HCT116 (cell line): ENCODE data around the gene ACOT7. TPM values are rescaled to one million over a fixed set of nuclear protein-coding genes. Genes with fewer than 3 reads are reported as not detected.

Experiments
- ATAC-seq: fragments of 200-7000 bp; cut with Tn5 transposase; 2 replicates; pipeline ENCODE4 v1.9.1; 2020; ENCODE audit warnings: mild to moderate bottlenecking, moderate library complexity
- BruUV-seq: library from RNA; stranded (reverse); fragments of 400-500 nt; replicated peaks from 2 replicates; lab custom pipeline; 2021; lab: Mats Ljungman, UMichigan
- CTCF ChIA-PET: fragments of 300-600 bp; sonication (Branson Sonifier 250); formaldehyde crosslinking; loops from one replicate; lab custom pipeline; 2021; ENCODE audit warnings: antibody characterized with exemption; lab: Charles Lee
- POLR2A ChIA-PET: fragments of 300-600, 350-600 bp; sonication (Branson Sonifier 250); formaldehyde crosslinking; loops from one replicate; lab custom pipeline; 2021; ENCODE audit warnings: antibody characterized with exemption; lab: Charles Lee
- RAD21 ChIA-PET, 2 experiments: fragments of 300-600 bp; sonication (Branson Sonifier 250); formaldehyde crosslinking; loops; one replicate each; lab custom pipeline; 2023; ENCODE audit warnings: low total read pairs in 2 of 2; ENCODE audit not compliant: uncharacterized antibody in 2 of 2, unreplicated experiment in 2 of 2, low non-redundant PET in 1 of 2; lab: Charles Lee
- DNase-seq: peaks from one replicate; pipeline ENCODE4 v3.0.0-alpha.2; 2010; ENCODE audit warnings: low read depth, low spot score
- H2AFZ ChIP-seq: fragments of 200-600 bp; shearing (Covaris generic), sonication (generic); 2 replicates; pipeline ENCODE4 v1.6.1; 2017; ENCODE audit warnings: low read depth, mixed run types, mixed read lengths, antibody characterized with exemption, low read length; ENCODE audit not compliant: poor library complexity, severe bottlenecking
- H3K27ac ChIP-seq: 2 replicates; pipeline ENCODE4 v1.5.1; 2012; ENCODE audit warnings: low read depth, low read length
- H3K27me3 ChIP-seq: fragments of 200-600 bp; sonication (generic); 2 replicates; pipeline ENCODE4 v1.6.1; 2016; ENCODE audit warnings: mixed run types, low read length, mixed read lengths; ENCODE audit not compliant: insufficient read depth
- H3K36me3 ChIP-seq, 2 experiments: fragments of 200-500 bp in 1 of 2; fragments of 200-600 bp in 1 of 2; sonication (Bioruptor generic) in 1 of 2; sonication (generic) in 1 of 2; 2 replicates each; pipeline versions ENCODE4 v1.5.1 to v1.6.1; 2014 to 2016; ENCODE audit warnings: low read length in 2 of 2, inconsistent platforms in 1 of 2, mixed read lengths in 1 of 2, mixed run types in 1 of 2; ENCODE audit not compliant: insufficient read depth in 2 of 2, control insufficient read depth in 1 of 2
- H3K4me1 ChIP-seq, 2 experiments: fragments of 200-600 bp in 1 of 2; sonication (generic) in 1 of 2; 2 replicates each; pipeline versions ENCODE4 v1.5.1 to v1.6.1; 2012 to 2017; ENCODE audit warnings: low read length in 2 of 2, inconsistent platforms in 1 of 2, mild to moderate bottlenecking in 1 of 2, mixed read lengths in 1 of 2, mixed run types in 1 of 2, moderate library complexity in 1 of 2; ENCODE audit not compliant: insufficient read depth in 2 of 2, control insufficient read depth in 1 of 2
- H3K4me2 ChIP-seq: fragments of 200-600 bp; sonication (generic); 2 replicates; pipeline ENCODE4 v1.6.1; 2017; ENCODE audit warnings: mixed run types, low read length, mixed read lengths
- H3K4me3 ChIP-seq, 2 experiments: fragments of 200-600 bp in 1 of 2; sonication (generic) in 1 of 2; replicated peaks in 1 of 2; 2 replicates each; pipeline ENCODE4 v1.5.1; 2011 to 2016; ENCODE audit warnings: low read length in 2 of 2, control low read depth in 1 of 2, low read depth in 1 of 2, mild to moderate bottlenecking in 1 of 2, mixed read lengths in 1 of 2, mixed run types in 1 of 2
- H3K79me2 ChIP-seq: fragments of 200-600 bp; sonication (generic); 2 replicates; pipeline ENCODE4 v1.6.1; 2017; ENCODE audit warnings: mild to moderate bottlenecking, mixed run types, low read length, moderate library complexity, mixed read lengths; ENCODE audit not compliant: insufficient read depth
- H3K9ac ChIP-seq: fragments of 200-600 bp; sonication (generic); 2 replicates; pipeline ENCODE4 v1.6.1; 2016; ENCODE audit warnings: low read length, mixed read lengths
- H3K9me2 ChIP-seq: fragments of 200-600 bp; sonication (generic), shearing (Covaris generic); 2 replicates; pipeline ENCODE4 v1.6.1; 2017; ENCODE audit warnings: mixed run types, mild to moderate bottlenecking, moderate library complexity; ENCODE audit not compliant: insufficient read depth
- H3K9me3 ChIP-seq, 2 experiments: fragments of 200-500 bp in 1 of 2; fragments of 200-600 bp in 1 of 2; sonication (Bioruptor generic) in 1 of 2; sonication (generic) in 1 of 2; 2 replicates each; pipeline ENCODE4 v1.6.1; 2014 to 2017; ENCODE audit warnings: low read length in 2 of 2, mixed read lengths in 2 of 2, inconsistent platforms in 1 of 2, low read depth in 1 of 2, mild to moderate bottlenecking in 1 of 2, mixed run types in 1 of 2, moderate library complexity in 1 of 2; ENCODE audit not compliant: control insufficient read depth in 1 of 2, insufficient read depth in 1 of 2
- H4K20me1 ChIP-seq: fragments of 200-600 bp; sonication (generic), shearing (Covaris generic); 2 replicates; pipeline ENCODE4 v1.6.1; 2017; ENCODE audit warnings: mixed run types, mild to moderate bottlenecking, moderate library complexity; ENCODE audit not compliant: insufficient read depth
- EZH2phosphoT487 ChIP-seq: fragments of 200-600 bp; IDR thresholded peaks from 2 replicates; pipeline ENCODE4 v1.6.1; 2018; ENCODE audit warnings: antibody characterized with exemption, borderline replicate concordance
- POLR2A ChIP-seq: IDR thresholded peaks from 2 replicates; pipeline ENCODE4 v1.7.0; 2011; ENCODE audit warnings: borderline replicate concordance; ENCODE audit not compliant: insufficient read depth, insufficient read length; ENCODE audit errors: extremely low read depth
- RAD21 ChIP-seq: IDR thresholded peaks from 2 replicates; pipeline ENCODE4 v1.6.1; 2012; ENCODE audit warnings: low read depth, mild to moderate bottlenecking
- SIN3A ChIP-seq: IDR thresholded peaks from 2 replicates; pipeline ENCODE4 v1.6.1; 2012; ENCODE audit warnings: low read depth
- SRF ChIP-seq: IDR thresholded peaks from 2 replicates; pipeline ENCODE4 v1.6.1; 2012; ENCODE audit warnings: low read depth
- TCF7L2 ChIP-seq: IDR thresholded peaks from 2 replicates; pipeline ENCODE4 v1.7.0; 2011; ENCODE audit warnings: borderline replicate concordance, inconsistent platforms; ENCODE audit not compliant: insufficient read depth, insufficient read length; ENCODE audit errors: extremely low read depth
- ZNF274 ChIP-seq: fragments of 200-500 bp; sonication (Bioruptor generic); IDR thresholded peaks from 2 replicates; pipeline ENCODE4 v1.6.1; 2014; ENCODE audit warnings: mild to moderate bottlenecking, low read depth, low read length, inconsistent platforms
- intact Hi-C: fragments of 100-400 bp; cut with micrococcal nuclease; formaldehyde crosslinking; loops from 2 replicates; pipeline ENCODE4 v1.10.0; 2022
- total RNA-seq: library from RNA; stranded (reverse); gene quantifications from one replicate; pipeline ENCODE4 v1.2.1, GENCODE V29; 2021; ENCODE audit not compliant: unreplicated experiment
- TF ChIP-seq, protein P1 (sequence below): IDR thresholded peaks from 2 replicates; pipeline ENCODE4 v1.6.1; 2011; ENCODE audit warnings: mild to moderate bottlenecking, low read length, moderate library complexity; ENCODE audit not compliant: insufficient replicate concordance; ENCODE audit errors: extremely low read depth
- TF ChIP-seq, protein P2 (sequence below): IDR thresholded peaks from 2 replicates; pipeline ENCODE4 v1.6.1; 2012; ENCODE audit warnings: low read depth
- TF ChIP-seq, protein P3 (sequence below): IDR thresholded peaks from 2 replicates; pipeline ENCODE4 v1.6.1; 2012

Gene ACOT7
- total RNA-seq, 1 experiment from 2014 or later: 162 TPM

DNA sequence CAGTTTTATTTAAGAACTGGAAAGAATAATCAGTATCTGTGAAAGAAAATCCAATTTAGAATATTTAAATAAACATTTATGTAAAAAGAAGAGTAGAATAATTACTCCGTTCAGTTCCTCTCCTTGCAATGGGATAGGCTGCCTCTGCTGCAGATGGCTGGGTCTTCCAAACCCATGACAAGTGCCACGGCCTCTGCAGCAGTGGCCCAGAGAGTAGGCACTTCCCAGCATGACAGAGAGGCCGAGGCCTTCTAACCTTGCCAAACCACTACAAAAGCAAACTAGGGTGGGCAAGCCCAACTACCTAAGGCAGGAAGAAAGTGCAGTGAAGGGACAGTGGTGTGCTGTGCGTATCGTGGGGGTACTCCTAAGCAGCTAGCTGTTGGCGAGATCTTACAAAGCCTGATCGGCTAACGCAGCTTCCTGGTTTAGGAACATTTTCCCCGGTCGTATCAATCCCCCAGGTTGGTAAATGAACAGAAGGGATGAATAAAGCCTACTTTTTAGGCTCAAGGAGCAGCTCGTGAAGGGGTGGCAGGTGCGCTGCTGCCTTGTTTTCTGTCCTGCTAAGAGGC, 172.3 kb downstream of the ACOT7 start:
- H2AFZ ChIP-seq: no peak overlapping the region
- no TSS peak for BruUV-seq
- no peaks in the 10 kb centered on the region; the same call in 1 of the 2 replicates for H4K20me1 ChIP-seq
- H3K4me2 ChIP-seq: peak overlapping the region; percentile 80
- RAD21 ChIA-PET: no interaction called here
- peak overlapping the region; percentile 89 for H3K27ac ChIP-seq
- no peaks in the 10 kb centered on the region for H3K9me3 ChIP-seq
- no peak for ATAC-seq
- POLR2A ChIA-PET: interaction anchor here (1.2 to 1.6 kb wide), 5 partner anchors 10 to 17 kb away, joined by 3 to 11 read pairs (median 4); partner anchors contain the start of gene RNF207
- peaks cover 4 to 34% of the 10 kb centered on the region in 2 experiments; a peak in 2 of 4 replicates for H3K36me3 ChIP-seq
- no peak overlapping the region for H3K4me3 ChIP-seq
- intact Hi-C loops: no loop called here
- H3K9me2 ChIP-seq: no peaks in the 10 kb centered on the region
- DNase-seq: no peak
- H3K27me3 ChIP-seq: no peaks in the 10 kb centered on the region
- TF ChIP-seq EZH2phosphoT487 (no peak), SRF (no peak)
- TF ChIP-seq, protein P1, sequence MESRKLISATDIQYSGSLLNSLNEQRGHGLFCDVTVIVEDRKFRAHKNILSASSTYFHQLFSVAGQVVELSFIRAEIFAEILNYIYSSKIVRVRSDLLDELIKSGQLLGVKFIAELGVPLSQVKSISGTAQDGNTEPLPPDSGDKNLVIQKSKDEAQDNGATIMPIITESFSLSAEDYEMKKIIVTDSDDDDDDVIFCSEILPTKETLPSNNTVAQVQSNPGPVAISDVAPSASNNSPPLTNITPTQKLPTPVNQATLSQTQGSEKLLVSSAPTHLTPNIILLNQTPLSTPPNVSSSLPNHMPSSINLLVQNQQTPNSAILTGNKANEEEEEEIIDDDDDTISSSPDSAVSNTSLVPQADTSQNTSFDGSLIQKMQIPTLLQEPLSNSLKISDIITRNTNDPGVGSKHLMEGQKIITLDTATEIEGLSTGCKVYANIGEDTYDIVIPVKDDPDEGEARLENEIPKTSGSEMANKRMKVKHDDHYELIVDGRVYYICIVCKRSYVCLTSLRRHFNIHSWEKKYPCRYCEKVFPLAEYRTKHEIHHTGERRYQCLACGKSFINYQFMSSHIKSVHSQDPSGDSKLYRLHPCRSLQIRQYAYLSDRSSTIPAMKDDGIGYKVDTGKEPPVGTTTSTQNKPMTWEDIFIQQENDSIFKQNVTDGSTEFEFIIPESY: no peak
- H3K4me1 ChIP-seq: peaks cover 76 to 85% of the 10 kb centered on the region in 2 experiments
- peaks cover 37% of the 10 kb centered on the region for H3K79me2 ChIP-seq
- H3K9ac ChIP-seq: peak overlapping the region; percentile 67
- CTCF ChIA-PET: interaction anchor here (0.8 to 6.5 kb wide), 2 partner anchors 16 to 17 kb away, joined by 3 to 44 read pairs; partner anchors contain the start of gene RNF207

GRCh38 chr1:6220236-6220635, 173.3 kb downstream of the ACOT7 start:
- Histone ChIP-seq H2AFZ (no peak overlapping the region), H3K27me3 (no peaks in the 10 kb centered on the region), H3K4me1 (peaks cover 66 to 74% of the 10 kb centered on the region in 2 experiments), H3K9me2 (no peaks in the 10 kb centered on the region), H3K4me3 (peak overlapping the region; percentile 12 to 34; a peak in 2 of 4 replicates), H3K9me3 (no peaks in the 10 kb centered on the region), H4K20me1 (no peaks in the 10 kb centered on the region; the same call in 1 of the 2 replicates), H3K36me3 (peaks cover 4 to 40% of the 10 kb centered on the region in 2 experiments; a peak in 2 of 4 replicates), H3K9ac (peak overlapping the region; percentile 67), H3K4me2 (peak overlapping the region; percentile 80), H3K79me2 (peaks cover 28% of the 10 kb centered on the region; the same call in 1 of the 2 replicates), H3K27ac (peak overlapping the region; percentile 89)
- ChIA-PET POLR2A (interaction anchor here (0.6 to 1.6 kb wide), 5 partner anchors 11 to 20 kb away, joined by 3 to 11 read pairs (median 4); partner anchors contain the start of gene RNF207), CTCF (interaction anchor here (0.8 to 6.5 kb wide), 2 partner anchors 15 to 18 kb away, joined by 3 to 44 read pairs; partner anchors contain the start of gene RNF207), RAD21 (no interaction called here)
- intact Hi-C loops: no loop called here
- DNase-seq (peak; percentile 93), ATAC-seq (peak; percentile 87)
- no TSS peak for BruUV-seq
- TF ChIP-seq POLR2A (no peak), SIN3A (peak; percentile 98), TCF7L2 (no peak), RAD21 (peak; percentile 46; the same call in 1 of the 2 replicates), ZNF274 (no peak)
- TF ChIP-seq, protein P2, sequence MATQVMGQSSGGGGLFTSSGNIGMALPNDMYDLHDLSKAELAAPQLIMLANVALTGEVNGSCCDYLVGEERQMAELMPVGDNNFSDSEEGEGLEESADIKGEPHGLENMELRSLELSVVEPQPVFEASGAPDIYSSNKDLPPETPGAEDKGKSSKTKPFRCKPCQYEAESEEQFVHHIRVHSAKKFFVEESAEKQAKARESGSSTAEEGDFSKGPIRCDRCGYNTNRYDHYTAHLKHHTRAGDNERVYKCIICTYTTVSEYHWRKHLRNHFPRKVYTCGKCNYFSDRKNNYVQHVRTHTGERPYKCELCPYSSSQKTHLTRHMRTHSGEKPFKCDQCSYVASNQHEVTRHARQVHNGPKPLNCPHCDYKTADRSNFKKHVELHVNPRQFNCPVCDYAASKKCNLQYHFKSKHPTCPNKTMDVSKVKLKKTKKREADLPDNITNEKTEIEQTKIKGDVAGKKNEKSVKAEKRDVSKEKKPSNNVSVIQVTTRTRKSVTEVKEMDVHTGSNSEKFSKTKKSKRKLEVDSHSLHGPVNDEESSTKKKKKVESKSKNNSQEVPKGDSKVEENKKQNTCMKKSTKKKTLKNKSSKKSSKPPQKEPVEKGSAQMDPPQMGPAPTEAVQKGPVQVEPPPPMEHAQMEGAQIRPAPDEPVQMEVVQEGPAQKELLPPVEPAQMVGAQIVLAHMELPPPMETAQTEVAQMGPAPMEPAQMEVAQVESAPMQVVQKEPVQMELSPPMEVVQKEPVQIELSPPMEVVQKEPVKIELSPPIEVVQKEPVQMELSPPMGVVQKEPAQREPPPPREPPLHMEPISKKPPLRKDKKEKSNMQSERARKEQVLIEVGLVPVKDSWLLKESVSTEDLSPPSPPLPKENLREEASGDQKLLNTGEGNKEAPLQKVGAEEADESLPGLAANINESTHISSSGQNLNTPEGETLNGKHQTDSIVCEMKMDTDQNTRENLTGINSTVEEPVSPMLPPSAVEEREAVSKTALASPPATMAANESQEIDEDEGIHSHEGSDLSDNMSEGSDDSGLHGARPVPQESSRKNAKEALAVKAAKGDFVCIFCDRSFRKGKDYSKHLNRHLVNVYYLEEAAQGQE: no peak
- TF ChIP-seq, protein P3, sequence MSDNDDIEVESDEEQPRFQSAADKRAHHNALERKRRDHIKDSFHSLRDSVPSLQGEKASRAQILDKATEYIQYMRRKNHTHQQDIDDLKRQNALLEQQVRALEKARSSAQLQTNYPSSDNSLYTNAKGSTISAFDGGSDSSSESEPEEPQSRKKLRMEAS: peak; percentile 95
